Endothelial cell (in vitro differentiated cells): ENCODE results near the gene ANKFY1. TPM values are rescaled to one million over a fixed set of nuclear protein-coding genes. Genes with fewer than 3 reads are reported as not detected.
"Not testable (repeated sequence)": the region's sequence is repeated elsewhere in the genome, so short reads cannot be mapped to it uniquely, and the experiment has no call there.

ENCODE experiments used
- DNase-seq: peaks from one replicate; pipeline ENCODE4 v3.0.0; 2021; ENCODE audit warnings: low spot score
- H3K27ac Mint-ChIP-seq: one replicate; pipeline ENCODE4 v1.8.0; 2021; ENCODE audit warnings: mixed read lengths, inconsistent platforms; ENCODE audit not compliant: unreplicated experiment
- H3K27me3 Mint-ChIP-seq: one replicate; pipeline ENCODE4 v1.8.0; 2021; ENCODE audit warnings: mild to moderate bottlenecking, moderate library complexity, mixed read lengths, inconsistent platforms; ENCODE audit not compliant: unreplicated experiment
- H3K36me3 Mint-ChIP-seq: one replicate; pipeline ENCODE4 v1.8.0; 2021; ENCODE audit warnings: mild to moderate bottlenecking, low read depth, mixed read lengths, inconsistent platforms; ENCODE audit not compliant: unreplicated experiment
- H3K4me1 Mint-ChIP-seq: one replicate; pipeline ENCODE4 v1.8.0; 2021; ENCODE audit warnings: mild to moderate bottlenecking, mixed read lengths, inconsistent platforms; ENCODE audit not compliant: unreplicated experiment
- H3K4me3 Mint-ChIP-seq: one replicate; pipeline ENCODE4 v1.8.0; 2021; ENCODE audit warnings: mild to moderate bottlenecking, mixed read lengths, inconsistent platforms; ENCODE audit not compliant: unreplicated experiment
- H3K9me3 Mint-ChIP-seq: one replicate; pipeline ENCODE4 v1.8.0; 2021; ENCODE audit warnings: mixed read lengths, inconsistent platforms; ENCODE audit not compliant: unreplicated experiment
- total RNA-seq: library from RNA; stranded (reverse); fragmentation: NEBNext Ultra II Directional; extraction: Animal tissue kit (Norgen Biotek cat#: 25700); gene quantifications from one replicate; pipeline ENCODE4 v1.2.1, GENCODE V29; 2021; ENCODE audit not compliant: unreplicated experiment
- TF ChIP-seq, protein P1 (sequence below): fragments of 200-600 bp; sonication (generic); IDR thresholded peaks from one replicate; pipeline ENCODE4 v1.5.0; 2021; ENCODE audit warnings: antibody characterized with exemption; ENCODE audit not compliant: unreplicated experiment

The ANKFY1 gene
- total RNA-seq, 1 donor from 2014 or later: 41.6 TPM

DNA sequence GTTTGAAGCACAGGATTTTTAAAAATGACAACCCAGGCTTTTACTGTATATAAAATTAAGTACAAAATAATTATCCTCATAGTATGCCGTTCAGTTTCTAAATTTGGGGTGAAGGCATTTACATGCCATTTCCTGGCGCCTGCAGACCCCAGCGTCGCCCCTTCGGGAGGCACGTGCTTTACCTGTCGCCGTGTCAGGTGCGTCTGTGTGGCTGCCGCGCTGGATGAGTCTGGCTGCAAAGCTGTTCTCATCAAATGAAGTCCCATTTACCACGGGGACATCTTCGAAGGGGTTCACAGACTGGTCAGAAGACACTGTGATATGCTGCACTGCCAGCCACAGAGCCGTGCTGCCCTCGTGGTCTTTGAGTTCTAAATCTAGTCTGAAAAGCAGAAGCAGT lies 69.0 kb downstream of the ANKFY1 start:
- no peak for DNase-seq
- peaks cover 25% of the 10 kb centered on the region for H3K36me3 Mint-ChIP-seq
- H3K27ac Mint-ChIP-seq: no peak overlapping the region
- peaks cover 9% of the 10 kb centered on the region for H3K4me1 Mint-ChIP-seq
- H3K27me3 Mint-ChIP-seq: peaks cover 2% of the 10 kb centered on the region
- peak overlapping the region; percentile 42 for H3K4me3 Mint-ChIP-seq
- no peaks in the 10 kb centered on the region for H3K9me3 Mint-ChIP-seq
- TF ChIP-seq, protein P1, sequence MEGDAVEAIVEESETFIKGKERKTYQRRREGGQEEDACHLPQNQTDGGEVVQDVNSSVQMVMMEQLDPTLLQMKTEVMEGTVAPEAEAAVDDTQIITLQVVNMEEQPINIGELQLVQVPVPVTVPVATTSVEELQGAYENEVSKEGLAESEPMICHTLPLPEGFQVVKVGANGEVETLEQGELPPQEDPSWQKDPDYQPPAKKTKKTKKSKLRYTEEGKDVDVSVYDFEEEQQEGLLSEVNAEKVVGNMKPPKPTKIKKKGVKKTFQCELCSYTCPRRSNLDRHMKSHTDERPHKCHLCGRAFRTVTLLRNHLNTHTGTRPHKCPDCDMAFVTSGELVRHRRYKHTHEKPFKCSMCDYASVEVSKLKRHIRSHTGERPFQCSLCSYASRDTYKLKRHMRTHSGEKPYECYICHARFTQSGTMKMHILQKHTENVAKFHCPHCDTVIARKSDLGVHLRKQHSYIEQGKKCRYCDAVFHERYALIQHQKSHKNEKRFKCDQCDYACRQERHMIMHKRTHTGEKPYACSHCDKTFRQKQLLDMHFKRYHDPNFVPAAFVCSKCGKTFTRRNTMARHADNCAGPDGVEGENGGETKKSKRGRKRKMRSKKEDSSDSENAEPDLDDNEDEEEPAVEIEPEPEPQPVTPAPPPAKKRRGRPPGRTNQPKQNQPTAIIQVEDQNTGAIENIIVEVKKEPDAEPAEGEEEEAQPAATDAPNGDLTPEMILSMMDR: no peak

DNA sequence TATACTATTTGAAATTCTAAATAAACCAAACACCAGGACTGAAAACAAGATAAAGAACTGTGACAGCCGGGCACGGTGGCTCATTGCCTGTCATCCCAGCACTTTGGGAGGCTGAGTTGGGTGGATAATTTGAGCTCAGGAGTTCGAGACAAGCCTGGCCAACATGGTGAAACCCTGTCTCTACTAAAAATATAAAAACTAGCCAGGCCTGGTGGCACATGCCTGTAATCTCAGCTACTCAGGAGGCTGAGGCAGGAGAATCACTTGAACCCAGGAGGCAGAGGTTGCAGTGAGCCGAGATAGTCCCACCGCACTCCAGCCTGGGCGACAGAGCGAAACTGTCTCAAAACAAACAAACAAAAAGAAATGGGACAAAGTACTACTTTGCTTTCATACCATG lies 73.0 kb downstream of the ANKFY1 start:
- not testable (repeated sequence) for H3K27me3 Mint-ChIP-seq, H3K9me3 Mint-ChIP-seq, DNase-seq, H3K4me3 Mint-ChIP-seq
- Mint-ChIP-seq H3K4me1 (peaks cover 16% of the 10 kb centered on the region), H3K36me3 (peaks cover 43% of the 10 kb centered on the region), H3K27ac (peak overlapping the region; percentile 36)

DNA sequence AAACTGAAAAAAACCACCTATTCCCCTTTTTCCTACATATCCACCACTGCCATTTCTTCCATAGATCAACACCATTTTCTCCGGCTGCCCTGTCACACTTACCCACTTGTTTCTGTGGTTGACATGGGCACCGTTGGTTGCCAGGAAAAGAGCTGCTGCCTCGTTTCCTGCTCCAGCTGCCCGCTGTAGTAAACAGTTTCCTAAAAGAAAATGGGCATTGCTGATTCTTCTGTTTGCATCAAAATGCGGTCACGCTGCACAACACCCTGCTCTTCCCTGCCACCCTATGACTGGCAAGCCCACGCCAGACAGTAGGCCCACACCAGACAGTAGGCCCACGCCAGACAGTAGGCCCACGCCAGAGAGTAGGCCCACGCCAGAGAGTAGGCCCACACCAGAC lies 74.5 kb downstream of the ANKFY1 start:
- H3K9me3 Mint-ChIP-seq: no peaks in the 10 kb centered on the region
- peaks cover 4% of the 10 kb centered on the region for H3K27me3 Mint-ChIP-seq
- peak overlapping the region; percentile 89 for H3K27ac Mint-ChIP-seq
- H3K36me3 Mint-ChIP-seq: peaks cover 33% of the 10 kb centered on the region
- TF ChIP-seq, protein P1: no peak
- peak; percentile 10 for DNase-seq
- peaks cover 10% of the 10 kb centered on the region for H3K4me1 Mint-ChIP-seq
- no peak overlapping the region for H3K4me3 Mint-ChIP-seq

DNA sequence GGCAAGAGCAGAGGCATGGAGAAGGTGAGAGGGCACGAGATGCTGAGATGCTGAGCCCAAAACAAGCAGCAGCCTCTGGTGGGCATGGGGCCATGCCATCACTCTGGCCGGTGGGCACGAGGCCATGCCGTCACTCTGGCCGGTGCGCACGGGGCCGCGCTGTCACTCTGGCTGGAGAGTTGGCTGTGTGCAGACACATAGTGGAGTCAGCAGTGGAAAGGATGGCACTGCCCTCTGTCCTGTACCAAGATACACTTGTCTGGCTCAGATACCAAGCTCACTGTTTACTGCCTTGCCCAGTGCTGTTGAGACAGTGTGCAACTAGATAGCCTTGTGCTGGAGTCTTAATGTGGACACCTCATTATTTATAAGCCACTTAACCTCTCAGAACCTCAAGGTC lies 75.7 kb downstream of the ANKFY1 start:
- Mint-ChIP-seq H3K4me3 (no peak overlapping the region), H3K27me3 (peaks cover 7% of the 10 kb centered on the region), H3K9me3 (no peaks in the 10 kb centered on the region), H3K27ac (peak overlapping the region; percentile 57), H3K4me1 (peaks cover 10% of the 10 kb centered on the region), H3K36me3 (peaks cover 44% of the 10 kb centered on the region)
- TF ChIP-seq, protein P1: no peak
- no peak for DNase-seq

DNA sequence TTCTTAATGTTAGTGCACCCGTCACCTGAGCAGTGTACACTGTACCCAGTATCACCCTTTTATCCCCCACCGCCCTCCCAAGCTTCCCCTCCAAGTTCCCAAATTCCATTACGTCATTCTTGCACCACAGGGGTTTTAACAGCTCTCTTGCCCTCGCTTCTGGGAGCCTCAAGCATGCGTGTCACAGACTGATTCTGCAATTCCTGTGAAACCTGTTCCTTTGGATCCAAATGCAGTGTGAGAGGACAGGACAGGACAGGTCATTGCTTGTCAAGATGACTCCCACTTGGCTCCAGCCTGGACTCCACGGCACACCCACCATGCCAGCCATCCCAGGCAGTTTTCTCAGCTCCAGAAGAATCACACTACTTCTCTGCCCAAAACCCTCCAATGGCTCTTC lies 76.7 kb downstream of the ANKFY1 start:
- Mint-ChIP-seq H3K4me3 (peak overlapping the region; percentile 62), H3K9me3 (no peaks in the 10 kb centered on the region)

More for the DNA sequence above, 76.7 kb downstream of the ANKFY1 start:
- TF ChIP-seq, protein P1: no peak
- peaks cover 44% of the 10 kb centered on the region for H3K36me3 Mint-ChIP-seq
- no peak for DNase-seq
- no peak overlapping the region for H3K27ac Mint-ChIP-seq
- peaks cover 7% of the 10 kb centered on the region for H3K27me3 Mint-ChIP-seq
- H3K4me1 Mint-ChIP-seq: peaks cover 10% of the 10 kb centered on the region
